DND-41 (cell line): ENCODE results near the gene LRIT1.

Experiments
- ATAC-seq: fragments of 200-7000 bp; cut with Tn5 transposase; 3 replicates; pipeline ENCODE4 v1.9.1; 2021; ENCODE audit warnings: low read depth; ENCODE audit not compliant: insufficient read depth
- DNase-seq: peaks from one replicate; pipeline ENCODE4 v3.0.0-alpha.2; 2020
- H2AFZ ChIP-seq: 2 replicates; pipeline ENCODE4 v1.6.0; 2012; ENCODE audit warnings: low read depth, low read length
- H3K27ac ChIP-seq: 2 replicates; pipeline ENCODE4 v1.5.1; 2012; ENCODE audit warnings: low read length, inconsistent platforms
- H3K27me3 ChIP-seq: fragments of 200-600 bp; sonication (generic); 2 replicates; pipeline ENCODE4 v1.6.0; 2012; ENCODE audit warnings: low read length, mild to moderate bottlenecking, inconsistent platforms; ENCODE audit not compliant: insufficient read depth, poor library complexity
- H3K36me3 ChIP-seq: 2 replicates; pipeline ENCODE4 v1.5.1; 2012; ENCODE audit warnings: low read length, inconsistent platforms; ENCODE audit not compliant: insufficient read depth
- H3K4me1 ChIP-seq: 2 replicates; pipeline ENCODE4 v1.5.1; 2012; ENCODE audit warnings: mild to moderate bottlenecking, low read length; ENCODE audit not compliant: insufficient read depth
- H3K4me2 ChIP-seq: 2 replicates; pipeline ENCODE4 v1.6.0; 2012; ENCODE audit warnings: mild to moderate bottlenecking, moderate library complexity, low read length, inconsistent platforms; ENCODE audit not compliant: insufficient read depth
- H3K4me3 ChIP-seq, 2 experiments: fragments of 200-600 bp in 1 of 2; shearing (Covaris generic) in 1 of 2; 2 replicates each; pipeline ENCODE4 v1.5.1; 2012 to 2016; ENCODE audit warnings: inconsistent platforms in 2 of 2, low read length in 2 of 2, mild to moderate bottlenecking in 2 of 2, low read depth in 1 of 2, moderate library complexity in 1 of 2
- H3K79me2 ChIP-seq: 2 replicates; pipeline ENCODE4 v1.6.0; 2012; ENCODE audit warnings: low read length, inconsistent platforms; ENCODE audit not compliant: insufficient read depth
- H3K9ac ChIP-seq: 2 replicates; pipeline ENCODE4 v1.6.0; 2012; ENCODE audit warnings: low read depth, mild to moderate bottlenecking, inconsistent platforms, low read length, moderate library complexity
- H3K9me3 ChIP-seq: 2 replicates; pipeline ENCODE4 v1.5.1; 2012; ENCODE audit warnings: low read length, moderate library complexity, mild to moderate bottlenecking, inconsistent platforms; ENCODE audit not compliant: insufficient read depth, severe bottlenecking
- H4K20me1 ChIP-seq: 2 replicates; pipeline ENCODE4 v1.6.0; 2012; ENCODE audit warnings: low read length; ENCODE audit not compliant: insufficient read depth
- EZH2 ChIP-seq: IDR thresholded peaks from 3 replicates; pipeline ENCODE4 v1.6.1; 2012; ENCODE audit warnings: borderline replicate concordance, low read depth, mild to moderate bottlenecking, moderate library complexity, low read length, inconsistent platforms; ENCODE audit not compliant: severe bottlenecking
- TF ChIP-seq, protein P1 (sequence below): IDR thresholded peaks from 2 replicates; pipeline ENCODE4 v1.5.1; 2012; ENCODE audit warnings: borderline replicate concordance, low read length, moderate library complexity, mild to moderate bottlenecking; ENCODE audit not compliant: poor library complexity, severe bottlenecking; ENCODE audit errors: extremely low read depth

The LRIT1 gene

GRCh38 chr10:84265418-84265817, 24.1 kb upstream of the LRIT1 start:
- Histone ChIP-seq H3K27ac (no peak overlapping the region), H3K9ac (no peak overlapping the region), H3K36me3 (no peaks in the 10 kb centered on the region), H3K27me3 (peaks cover 7% of the 10 kb centered on the region), H3K79me2 (no peaks in the 10 kb centered on the region), H2AFZ (no peak overlapping the region), H3K9me3 (no peaks in the 10 kb centered on the region), H4K20me1 (no peaks in the 10 kb centered on the region), H3K4me2 (no peak overlapping the region), H3K4me1 (peaks cover 7% of the 10 kb centered on the region), H3K4me3 (no peak overlapping the region)
- TF ChIP-seq, protein P1, sequence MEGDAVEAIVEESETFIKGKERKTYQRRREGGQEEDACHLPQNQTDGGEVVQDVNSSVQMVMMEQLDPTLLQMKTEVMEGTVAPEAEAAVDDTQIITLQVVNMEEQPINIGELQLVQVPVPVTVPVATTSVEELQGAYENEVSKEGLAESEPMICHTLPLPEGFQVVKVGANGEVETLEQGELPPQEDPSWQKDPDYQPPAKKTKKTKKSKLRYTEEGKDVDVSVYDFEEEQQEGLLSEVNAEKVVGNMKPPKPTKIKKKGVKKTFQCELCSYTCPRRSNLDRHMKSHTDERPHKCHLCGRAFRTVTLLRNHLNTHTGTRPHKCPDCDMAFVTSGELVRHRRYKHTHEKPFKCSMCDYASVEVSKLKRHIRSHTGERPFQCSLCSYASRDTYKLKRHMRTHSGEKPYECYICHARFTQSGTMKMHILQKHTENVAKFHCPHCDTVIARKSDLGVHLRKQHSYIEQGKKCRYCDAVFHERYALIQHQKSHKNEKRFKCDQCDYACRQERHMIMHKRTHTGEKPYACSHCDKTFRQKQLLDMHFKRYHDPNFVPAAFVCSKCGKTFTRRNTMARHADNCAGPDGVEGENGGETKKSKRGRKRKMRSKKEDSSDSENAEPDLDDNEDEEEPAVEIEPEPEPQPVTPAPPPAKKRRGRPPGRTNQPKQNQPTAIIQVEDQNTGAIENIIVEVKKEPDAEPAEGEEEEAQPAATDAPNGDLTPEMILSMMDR = no peak
- TF ChIP-seq EZH2 = no peak
- DNase-seq (no peak), ATAC-seq (no peak)

- Histone ChIP-seq H3K9me3 (no peaks in the 10 kb centered on the region), H4K20me1 (no peaks in the 10 kb centered on the region), H3K27ac (no peak overlapping the region), H3K79me2 (no peaks in the 10 kb centered on the region), H3K4me1 (peaks cover 6% of the 10 kb centered on the region; the same call in 1 of the 2 replicates), H3K4me2 (peak overlapping the region; percentile 26; the same call in 1 of the 2 replicates), H3K9ac (no peak overlapping the region), H3K4me3 (no peak overlapping the region), H3K36me3 (no peaks in the 10 kb centered on the region), H3K27me3 (peaks cover 7% of the 10 kb centered on the region), H2AFZ (no peak overlapping the region)
- DNase-seq (peak; percentile 75), ATAC-seq (peak; percentile 99)
- no peak for TF ChIP-seq EZH2
- TF ChIP-seq, protein P1 = peak; percentile 99
These were observed 23.3 kb upstream of the LRIT1 start for GRCh38 chr10:84264611-84265141.

DNA sequence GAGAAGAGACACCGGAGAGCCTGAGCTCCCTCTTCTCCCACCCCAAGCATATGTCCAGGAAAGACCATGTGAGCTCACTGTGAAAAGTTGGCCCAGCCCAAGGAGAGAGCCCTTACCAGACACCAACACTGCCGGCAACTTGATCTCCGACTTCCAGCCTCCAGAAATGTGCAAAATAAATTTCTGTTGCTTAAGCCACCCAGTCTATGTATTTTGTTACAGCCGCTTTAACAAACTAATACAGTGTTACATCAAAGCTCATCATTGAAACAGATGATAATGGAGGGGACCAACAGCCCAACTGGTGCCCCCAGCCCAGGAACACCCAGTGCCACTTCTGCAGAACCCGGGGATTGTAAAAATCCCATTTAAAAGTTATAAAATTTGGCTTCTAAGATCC, 22.4 kb upstream of the LRIT1 start:
- no peak for DNase-seq
- H3K4me3 ChIP-seq = no peak overlapping the region
- H3K9me3 ChIP-seq = no peaks in the 10 kb centered on the region
- TF ChIP-seq EZH2 = no peak
- TF ChIP-seq, protein P1 = no peak
- no peaks in the 10 kb centered on the region for H3K79me2 ChIP-seq
- H3K4me1 ChIP-seq = peaks cover 6% of the 10 kb centered on the region; the same call in 1 of the 2 replicates
- H3K9ac ChIP-seq = no peak overlapping the region
- H3K27ac ChIP-seq = no peak overlapping the region
- no peaks in the 10 kb centered on the region for H4K20me1 ChIP-seq
- no peaks in the 10 kb centered on the region for H3K36me3 ChIP-seq
- no peak for ATAC-seq
- no peak overlapping the region for H2AFZ ChIP-seq
- no peak overlapping the region for H3K4me2 ChIP-seq
- H3K27me3 ChIP-seq = peaks cover 7% of the 10 kb centered on the region
